Fibroblast of the aortic adventitia (primary cell): ENCODE data around the gene P2RX7. TPM values are rescaled to one million over a fixed set of nuclear protein-coding genes. Genes with fewer than 3 reads are reported as not detected.

ENCODE experiments used
- DNase-seq: peaks from one replicate; pipeline ENCODE4 v3.0.0-alpha.2; 2010; ENCODE audit warnings: low read depth
- H3K4me3 ChIP-seq: 2 replicates; pipeline ENCODE4 v1.5.1; 2011; ENCODE audit warnings: low read depth, mild to moderate bottlenecking, control low read depth, low read length, moderate library complexity
- total RNA-seq: library from RNA; depleted of rRNA; stranded (reverse); fragments of >200 nt; gene quantifications from 2 replicates; pipeline ENCODE4 v1.2.3, GENCODE V29; 2012; ENCODE audit warnings: low replicate concordance
- TF ChIP-seq, protein P1 (sequence below): IDR thresholded peaks from 2 replicates; pipeline ENCODE4 v1.5.1; 2011; ENCODE audit warnings: mild to moderate bottlenecking, low read length, control low read depth, inconsistent platforms; ENCODE audit not compliant: insufficient read depth

Gene P2RX7
- total RNA-seq, 1 donor, result 0.18 TPM

DNA sequence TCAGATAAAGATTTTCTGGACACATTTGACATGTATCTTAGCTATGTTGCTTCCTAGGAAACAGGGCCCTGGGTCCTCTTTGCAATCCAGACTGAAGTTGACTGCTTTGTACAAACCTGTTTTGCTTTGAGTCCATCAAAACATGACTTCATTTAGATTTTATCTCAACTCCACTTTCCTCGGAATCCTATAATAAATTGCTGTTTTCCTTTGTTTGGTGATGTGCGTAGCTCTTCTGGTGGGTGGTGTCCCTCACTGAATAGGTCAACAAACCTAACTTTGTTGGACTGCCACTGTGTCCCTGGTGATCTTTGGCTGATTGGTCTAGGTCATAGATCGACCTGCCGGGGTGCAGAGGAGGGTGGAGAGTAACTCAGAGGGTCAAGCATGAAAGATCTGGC, 735 bp upstream of the P2RX7 start:
- TF ChIP-seq, protein P1, sequence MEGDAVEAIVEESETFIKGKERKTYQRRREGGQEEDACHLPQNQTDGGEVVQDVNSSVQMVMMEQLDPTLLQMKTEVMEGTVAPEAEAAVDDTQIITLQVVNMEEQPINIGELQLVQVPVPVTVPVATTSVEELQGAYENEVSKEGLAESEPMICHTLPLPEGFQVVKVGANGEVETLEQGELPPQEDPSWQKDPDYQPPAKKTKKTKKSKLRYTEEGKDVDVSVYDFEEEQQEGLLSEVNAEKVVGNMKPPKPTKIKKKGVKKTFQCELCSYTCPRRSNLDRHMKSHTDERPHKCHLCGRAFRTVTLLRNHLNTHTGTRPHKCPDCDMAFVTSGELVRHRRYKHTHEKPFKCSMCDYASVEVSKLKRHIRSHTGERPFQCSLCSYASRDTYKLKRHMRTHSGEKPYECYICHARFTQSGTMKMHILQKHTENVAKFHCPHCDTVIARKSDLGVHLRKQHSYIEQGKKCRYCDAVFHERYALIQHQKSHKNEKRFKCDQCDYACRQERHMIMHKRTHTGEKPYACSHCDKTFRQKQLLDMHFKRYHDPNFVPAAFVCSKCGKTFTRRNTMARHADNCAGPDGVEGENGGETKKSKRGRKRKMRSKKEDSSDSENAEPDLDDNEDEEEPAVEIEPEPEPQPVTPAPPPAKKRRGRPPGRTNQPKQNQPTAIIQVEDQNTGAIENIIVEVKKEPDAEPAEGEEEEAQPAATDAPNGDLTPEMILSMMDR, result no peak
- H3K4me3 ChIP-seq, result no peak overlapping the region
- no peak for DNase-seq

DNA sequence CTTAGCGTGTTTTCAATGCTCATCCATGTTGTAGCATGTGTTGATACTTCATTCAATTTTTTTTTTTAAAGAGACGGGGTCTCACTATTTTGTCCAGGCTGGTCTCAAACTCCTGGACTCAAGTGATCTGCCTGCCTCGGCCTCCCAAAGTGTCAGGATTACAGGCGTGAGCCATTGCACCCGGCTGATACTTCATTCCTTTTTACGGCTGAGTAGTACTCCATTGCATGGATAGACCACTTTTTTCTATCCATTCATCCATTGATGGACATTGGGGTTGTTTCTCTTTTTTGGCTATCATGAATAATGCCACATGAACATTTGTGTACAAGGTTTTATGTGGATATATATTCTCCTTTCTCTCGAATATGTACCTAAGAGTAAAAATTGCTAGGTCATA, 1.2 kb downstream of the P2RX7 start:
- no peak for DNase-seq
- no peak overlapping the region for H3K4me3 ChIP-seq
- TF ChIP-seq, protein P1, result no peak

GRCh38 chr12:121135320-121135719, 2.6 kb downstream of the P2RX7 start:
- TF ChIP-seq, protein P1, result no peak
- no peak for DNase-seq
- H3K4me3 ChIP-seq, result no peak overlapping the region

DNA sequence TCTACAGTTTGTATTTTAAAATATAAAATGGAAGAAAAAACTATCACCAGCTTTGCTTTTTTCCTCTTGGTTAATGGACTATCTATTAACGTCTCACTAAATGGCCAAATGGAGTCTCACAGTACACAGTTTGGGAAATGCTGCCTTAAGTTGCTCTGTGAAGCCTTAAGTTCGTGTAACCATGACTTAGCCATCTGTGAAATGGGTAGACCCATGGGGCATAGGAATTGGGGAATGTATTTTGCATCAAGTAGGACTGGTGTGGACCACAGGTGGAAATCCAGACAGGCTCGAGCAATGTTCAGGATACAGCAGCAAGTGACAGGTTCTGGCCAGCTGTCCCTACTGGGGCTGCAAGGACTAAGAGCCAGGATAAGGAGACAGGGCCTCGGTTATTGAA, 4.8 kb downstream of the P2RX7 start:
- DNase-seq, result no peak
- TF ChIP-seq, protein P1, result no peak
- H3K4me3 ChIP-seq, result no peak overlapping the region

GRCh38 chr12:121138284-121138683, 5.6 kb downstream of the P2RX7 start:
- no peak for DNase-seq
- TF ChIP-seq, protein P1, result no peak
- no peak overlapping the region for H3K4me3 ChIP-seq

DNA sequence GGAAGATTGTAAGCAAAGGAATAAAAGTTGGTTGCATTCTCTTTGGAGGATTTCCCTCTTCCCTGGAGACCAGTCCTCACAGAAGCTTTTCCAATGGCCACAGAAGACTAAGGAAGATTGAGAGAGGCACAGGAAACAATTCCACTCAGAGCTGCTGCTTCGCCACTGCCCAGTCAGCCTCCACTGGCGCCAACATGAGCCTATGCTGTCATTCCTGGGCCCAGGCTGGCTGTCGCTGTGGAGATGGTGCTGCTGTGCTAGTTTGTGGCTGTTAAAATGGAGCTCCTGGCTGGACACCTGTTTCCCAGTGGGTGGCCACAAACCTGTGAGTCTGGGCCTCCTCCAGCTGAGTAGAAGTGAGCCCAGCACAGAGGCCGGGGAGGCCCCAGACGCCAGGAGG, 6.6 kb downstream of the P2RX7 start:
- TF ChIP-seq, protein P1, result no peak
- H3K4me3 ChIP-seq, result no peak overlapping the region
- DNase-seq, result no peak

GRCh38 chr12:121142171-121142950, 9.7 kb downstream of the P2RX7 start:
- no peak for DNase-seq
- H3K4me3 ChIP-seq, result no peak overlapping the region
- TF ChIP-seq, protein P1, result no peak
